Upper lobe of left lung (tissue), 6 donors: Measurements from ENCODE around the gene MINDY3. TPM values are rescaled to one million over a fixed set of nuclear protein-coding genes. Genes with fewer than 3 reads are reported as not detected.
A peak's percentile ranks its signal among the peaks of the same experiment; 100 is the strongest.

ENCODE experiments used
- ATAC-seq, 2 donors: fragments of 200-7000 bp; cut with Tn5 transposase; one replicate each; pipeline ENCODE4 v1.9.1; 2022; ENCODE audit warnings: mild to moderate bottlenecking in 2 of 2, moderate library complexity in 2 of 2; ENCODE audit not compliant: low FRiP score in 2 of 2
- DNase-seq, 2 donors: peaks; one replicate each; pipeline ENCODE4 v3.0.0-alpha.2; 2019 to 2020
- H3K27ac ChIP-seq, 4 donors: fragments of 200-600 bp; sonication (generic); one replicate each; pipeline ENCODE4 v1.5.1; 2016 to 2019
- H3K27me3 ChIP-seq, 4 donors: fragments of 200-600 bp; sonication (generic); one replicate each; pipeline ENCODE4 v1.5.1; 2017 to 2019
- H3K36me3 ChIP-seq, 4 donors: fragments of 200-600 bp; sonication (generic); one replicate each; pipeline ENCODE4 v1.5.1; 2016 to 2019
- H3K4me1 ChIP-seq, 4 donors: fragments of 200-600 bp; sonication (generic); one replicate each; pipeline ENCODE4 v1.5.1; 2018 to 2019
- H3K4me3 ChIP-seq, 4 donors: fragments of 200-600 bp; sonication (generic); one replicate each; pipeline ENCODE4 v1.5.1; 2017 to 2019; ENCODE audit warnings: mild to moderate bottlenecking in 2 of 4, moderate library complexity in 1 of 4
- H3K9me3 ChIP-seq, 4 donors: fragments of 200-600 bp; sonication (generic); one replicate each; pipeline ENCODE4 v1.5.1; 2018 to 2019
- EP300 ChIP-seq, 4 donors: sonication (generic); formaldehyde crosslinking; IDR thresholded peaks; one replicate each; pipeline ENCODE4 v1.5.1; 2017; ENCODE audit warnings: antibody characterized with exemption in 4 of 4, control low read depth in 2 of 4
- POLR2A ChIP-seq, 4 donors: fragments of 450-650 bp; IDR thresholded peaks; one replicate each; pipeline ENCODE4 v1.5.1; 2016 to 2017; ENCODE audit warnings: antibody characterized with exemption in 4 of 4, mild to moderate bottlenecking in 2 of 4
- POLR2AphosphoS5 ChIP-seq, 2 donors: sonication (generic); formaldehyde crosslinking; IDR thresholded peaks; one replicate each; pipeline ENCODE4 v1.5.1; 2017; ENCODE audit warnings: antibody characterized with exemption in 2 of 2
- WGBS, 2 donors: methylation state at CpG; one replicate each; pipeline ENCODE4 v1.1.5; 2017 to 2018; 5-methylcytosine and 5-hydroxymethylcytosine counted together
- total RNA-seq, 6 donors: library from RNA; depleted of rRNA in 4 of 6; stranded (reverse); fragments of >200 nt in 4 of 6; gene quantifications; one replicate each; pipeline versions ENCODE4 v1.1.0 to v1.2.1, GENCODE V29; 2016 to 2021
- TF ChIP-seq, protein P1 (sequence below), 6 experiments: fragments of 450-650 bp in 4 of 6; fragments of 200-600 bp in 2 of 6; sonication (generic) in 2 of 6; IDR thresholded peaks; one replicate each; pipeline ENCODE4 v1.5.1; 2016 to 2019; ENCODE audit warnings: antibody characterized with exemption in 6 of 6
- donor health status: DM: no; HTN: no; CAD: no; lungs with moderate emphysema.
- donor health status: DM: no; HTN: yes; CAD: no; lungs with severe emphysema.

Gene MINDY3
- total RNA-seq, 6 donors from 2014 or later, result 10.8 to 39.8 (median 26.5) TPM

DNA sequence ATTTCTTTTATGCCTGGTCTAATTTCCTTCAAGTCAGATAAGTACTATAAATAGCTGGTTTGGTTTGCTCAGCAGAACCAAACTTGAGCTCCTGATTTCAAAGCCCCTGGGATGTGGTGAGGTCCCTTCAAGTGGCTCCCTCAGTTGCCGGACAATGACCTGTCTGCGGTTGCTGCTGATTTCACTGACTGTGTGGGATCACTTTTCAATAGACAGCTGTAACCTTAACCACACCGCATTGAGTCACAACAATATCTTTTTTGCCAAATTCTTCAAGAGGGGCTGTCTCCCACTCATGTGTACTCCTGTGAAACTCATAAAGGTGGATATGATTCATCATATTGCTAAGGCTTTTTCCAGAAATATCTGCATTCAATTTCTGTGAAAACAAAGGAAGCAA, 117.5 kb downstream of the MINDY3 start:
- Histone ChIP-seq H3K36me3 (no peaks in the 10 kb centered on the region), H3K4me1 (no peaks in the 10 kb centered on the region), H3K27me3 (no peaks in the 10 kb centered on the region), H3K27ac (peak overlapping the region in 1 of 4 donors; percentile 27), H3K4me3 (no peak overlapping the region), H3K9me3 (no peaks in the 10 kb centered on the region)
- 94 to 95% methylated on average over 3 of the region's 3 CpGs for WGBS, 2 donors
- no peak for ATAC-seq
- no peak for DNase-seq
- TF ChIP-seq EP300 (IDR thresholded peaks at IDR 0.05) (no peak), POLR2AphosphoS5 (IDR thresholded peaks at IDR 0.05) (no peak), POLR2A (IDR thresholded peaks at IDR 0.05) (no peak)
- TF ChIP-seq, protein P1, sequence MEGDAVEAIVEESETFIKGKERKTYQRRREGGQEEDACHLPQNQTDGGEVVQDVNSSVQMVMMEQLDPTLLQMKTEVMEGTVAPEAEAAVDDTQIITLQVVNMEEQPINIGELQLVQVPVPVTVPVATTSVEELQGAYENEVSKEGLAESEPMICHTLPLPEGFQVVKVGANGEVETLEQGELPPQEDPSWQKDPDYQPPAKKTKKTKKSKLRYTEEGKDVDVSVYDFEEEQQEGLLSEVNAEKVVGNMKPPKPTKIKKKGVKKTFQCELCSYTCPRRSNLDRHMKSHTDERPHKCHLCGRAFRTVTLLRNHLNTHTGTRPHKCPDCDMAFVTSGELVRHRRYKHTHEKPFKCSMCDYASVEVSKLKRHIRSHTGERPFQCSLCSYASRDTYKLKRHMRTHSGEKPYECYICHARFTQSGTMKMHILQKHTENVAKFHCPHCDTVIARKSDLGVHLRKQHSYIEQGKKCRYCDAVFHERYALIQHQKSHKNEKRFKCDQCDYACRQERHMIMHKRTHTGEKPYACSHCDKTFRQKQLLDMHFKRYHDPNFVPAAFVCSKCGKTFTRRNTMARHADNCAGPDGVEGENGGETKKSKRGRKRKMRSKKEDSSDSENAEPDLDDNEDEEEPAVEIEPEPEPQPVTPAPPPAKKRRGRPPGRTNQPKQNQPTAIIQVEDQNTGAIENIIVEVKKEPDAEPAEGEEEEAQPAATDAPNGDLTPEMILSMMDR (IDR thresholded peaks at IDR 0.05), result no peak

DNA sequence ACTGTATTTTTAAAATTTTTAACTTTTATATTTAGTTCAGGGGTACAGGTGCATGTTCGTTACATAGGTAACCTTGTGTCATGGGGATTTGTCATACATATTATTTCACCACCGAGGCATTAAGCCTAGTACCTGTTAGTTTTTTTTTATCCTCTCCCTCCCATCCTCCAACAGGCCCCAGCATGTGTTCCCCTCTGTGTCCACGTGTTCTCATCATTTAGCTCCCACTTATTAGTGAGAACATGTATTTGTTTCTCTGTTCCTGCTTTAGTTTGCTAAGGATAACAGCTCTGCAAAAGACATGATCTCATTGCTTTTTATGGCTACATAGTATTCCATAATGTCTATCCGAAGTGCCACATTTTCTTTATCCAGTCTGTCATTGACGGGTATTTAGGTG, 118.2 kb downstream of the MINDY3 start:
- H3K27me3 ChIP-seq, result no peaks in the 10 kb centered on the region
- DNase-seq (no peak), ATAC-seq (no peak)
- H3K36me3 ChIP-seq, result no peaks in the 10 kb centered on the region
- no peak for TF ChIP-seq POLR2AphosphoS5 (IDR thresholded peaks at IDR 0.05)
- no peak overlapping the region for H3K4me3 ChIP-seq
- H3K27ac ChIP-seq, result no peak overlapping the region
- H3K9me3 ChIP-seq, result no peaks in the 10 kb centered on the region
- no peaks in the 10 kb centered on the region for H3K4me1 ChIP-seq
- WGBS, 2 donors, result 60 to 76% methylated on average over 4 to 5 of the region's 5 CpGs

DNA sequence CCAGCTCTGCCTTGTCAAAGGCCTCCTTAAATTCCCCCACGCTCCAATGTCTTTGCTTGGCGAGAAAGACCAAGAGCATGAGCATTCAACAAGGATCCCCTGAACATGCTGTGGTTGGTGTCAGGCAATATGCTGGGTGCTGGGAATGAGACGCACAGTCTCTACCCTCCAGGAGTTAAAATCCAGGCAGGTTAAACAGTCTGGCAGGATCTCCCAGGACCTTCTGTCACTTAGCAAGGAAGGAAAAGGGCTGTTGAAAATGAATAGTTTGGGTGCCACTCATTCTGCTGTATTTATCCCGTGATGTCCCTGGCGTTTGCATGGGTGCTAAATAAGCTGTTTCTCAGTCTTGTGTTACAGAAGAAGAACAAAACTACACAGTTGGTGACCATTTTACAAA, 118.7 kb downstream of the MINDY3 start:
- TF ChIP-seq, protein P1 (IDR thresholded peaks at IDR 0.05), result no peak
- no peak for TF ChIP-seq EP300 (IDR thresholded peaks at IDR 0.05)
- no peak for TF ChIP-seq POLR2AphosphoS5 (IDR thresholded peaks at IDR 0.05)
- no peak for TF ChIP-seq POLR2A (IDR thresholded peaks at IDR 0.05)
- 83 to 91% methylated on average over 5 of the region's 5 CpGs for WGBS, 2 donors
- Histone ChIP-seq H3K4me1 (no peaks in the 10 kb centered on the region), H3K27me3 (no peaks in the 10 kb centered on the region), H3K36me3 (no peaks in the 10 kb centered on the region), H3K4me3 (no peak overlapping the region), H3K9me3 (no peaks in the 10 kb centered on the region), H3K27ac (no peak overlapping the region)
- ATAC-seq (no peak), DNase-seq (no peak)

DNA sequence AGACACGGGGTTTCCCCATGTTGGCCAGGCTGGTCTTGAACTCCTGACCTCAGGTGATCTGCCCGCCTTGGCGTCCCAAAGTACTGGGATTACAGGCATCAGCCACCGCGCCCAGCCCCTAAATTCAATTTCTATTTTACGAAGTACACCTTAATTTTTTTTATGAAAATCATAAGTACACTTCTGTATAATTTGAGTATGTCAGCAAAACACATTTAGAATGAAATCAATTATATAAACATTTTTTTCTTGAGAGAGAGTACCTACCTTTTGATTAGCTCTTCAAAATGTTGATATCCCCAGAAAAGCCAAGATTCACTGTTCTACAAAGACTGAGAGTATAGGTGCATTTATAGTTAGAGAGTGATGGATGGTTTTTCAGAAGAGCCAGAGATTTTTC, 120.0 kb downstream of the MINDY3 start:
- no peak for TF ChIP-seq POLR2AphosphoS5 (IDR thresholded peaks at IDR 0.05)
- no peak for TF ChIP-seq EP300 (IDR thresholded peaks at IDR 0.05)
- no peak for TF ChIP-seq POLR2A (IDR thresholded peaks at IDR 0.05)
- TF ChIP-seq, protein P1 (IDR thresholded peaks at IDR 0.05), result no peak
- Histone ChIP-seq H3K36me3 (no peaks in the 10 kb centered on the region), H3K27me3 (no peaks in the 10 kb centered on the region), H3K27ac (no peak overlapping the region), H3K4me1 (no peaks in the 10 kb centered on the region), H3K4me3 (no peak overlapping the region), H3K9me3 (no peaks in the 10 kb centered on the region)
- WGBS, 2 donors, result 88 to 96% methylated on average over 6 of the region's 6 CpGs
- DNase-seq (no peak), ATAC-seq (no peak)

DNA sequence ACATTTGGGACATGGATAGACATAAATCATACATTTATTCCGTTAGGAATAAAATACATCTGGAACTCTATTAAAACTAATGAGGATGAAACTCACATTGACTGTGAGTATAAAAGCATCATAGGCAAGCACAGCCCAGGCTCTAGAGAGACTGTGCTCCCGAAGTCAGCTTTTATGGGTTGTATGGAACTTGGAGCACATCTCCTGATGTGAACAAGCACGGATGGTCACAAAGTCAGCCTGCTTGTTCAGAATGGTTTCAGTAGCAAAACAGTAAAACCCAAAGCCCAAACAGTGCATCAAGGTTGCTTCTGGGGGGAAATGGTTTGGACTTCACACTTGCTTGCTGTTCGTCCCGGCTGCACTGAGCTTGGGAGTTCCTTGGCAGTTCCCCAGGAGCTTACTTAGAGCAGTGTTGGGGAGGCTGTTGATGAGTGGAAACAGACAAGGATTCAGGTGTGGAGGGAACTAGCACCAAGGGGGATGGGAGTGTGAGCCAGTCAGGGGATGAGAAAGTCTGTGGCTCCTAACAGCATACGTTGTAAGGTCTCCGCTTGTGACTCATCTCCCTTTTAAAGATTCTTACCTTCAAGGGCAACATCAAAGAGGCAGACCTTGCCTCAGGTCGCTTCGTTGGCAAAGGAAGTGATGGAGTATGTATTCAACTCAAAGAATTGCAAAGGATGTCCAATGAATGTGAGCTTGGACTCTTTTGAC, 120.9 kb downstream of the MINDY3 start:
- peak in 1 of 2 donors; percentile 6 for ATAC-seq
- Histone ChIP-seq H3K27ac (peak overlapping the region in 3 of 4 donors; percentile 32 to 64 (median 64)), H3K9me3 (no peaks in the 10 kb centered on the region), H3K36me3 (no peaks in the 10 kb centered on the region), H3K4me1 (no peaks in the 10 kb centered on the region), H3K4me3 (no peak overlapping the region), H3K27me3 (no peaks in the 10 kb centered on the region)
- TF ChIP-seq POLR2AphosphoS5 (IDR thresholded peaks at IDR 0.05), result no peak
- TF ChIP-seq, protein P1 (IDR thresholded peaks at IDR 0.05), result no peak
- no peak for TF ChIP-seq POLR2A (IDR thresholded peaks at IDR 0.05)
- TF ChIP-seq EP300 (IDR thresholded peaks at IDR 0.05), result no peak
- 75% methylated on average over 9 of the region's 9 CpGs for WGBS, 2 donors
- DNase-seq, result no peak
